UCSD-AML1 (cell line): Measurements from ENCODE around the gene RPL7L1.
"Not testable (repeated sequence)": the region's sequence is repeated elsewhere in the genome, so short reads cannot be mapped to it uniquely, and the experiment has no call there.

ENCODE experiments used
- DNase-seq: peaks from one replicate; lab custom pipeline; 2025; ENCODE audit not compliant: unreplicated experiment; lab: John Stamatoyannopoulos, UW

Gene RPL7L1

GRCh38 chr6:42890311-42891198 is 11.1 kb downstream of the RPL7L1 start:
- DNase-seq: peak; percentile 88

- no peak for DNase-seq
Measured at GRCh38 chr6:42891199-42891722, 11.8 kb downstream of the RPL7L1 start.

- DNase-seq: peak; percentile 34
Measured at GRCh38 chr6:42894041-42894828, 14.8 kb downstream of the RPL7L1 start.

- DNase-seq: no peak
Measured at GRCh38 chr6:42896178-42896719, 16.8 kb downstream of the RPL7L1 start.

GRCh38 chr6:42898891-42899361 is 19.5 kb downstream of the RPL7L1 start:
- peak; percentile 29 for DNase-seq

GRCh38 chr6:42899871-42900270 is 20.5 kb downstream of the RPL7L1 start:
- DNase-seq: no peak

- peak; percentile 57 for DNase-seq
Measured at GRCh38 chr6:42901538-42901957, 22.1 kb downstream of the RPL7L1 start.

GRCh38 chr6:42902429-42903263 is 23.2 kb downstream of the RPL7L1 start:
- DNase-seq: not testable (repeated sequence)

GRCh38 chr6:42904467-42904866 is 25.1 kb downstream of the RPL7L1 start:
- no peak for DNase-seq

GRCh38 chr6:42907336-42907735 is 27.9 kb downstream of the RPL7L1 start:
- no peak for DNase-seq

- DNase-seq: no peak
Measured at GRCh38 chr6:42909835-42910234, 30.4 kb downstream of the RPL7L1 start.

GRCh38 chr6:42911171-42912021 is 32.0 kb downstream of the RPL7L1 start:
- DNase-seq: no peak

- DNase-seq: no peak
Measured at GRCh38 chr6:42914546-42914945, 35.1 kb downstream of the RPL7L1 start.

GRCh38 chr6:42915732-42916131 is 36.3 kb downstream of the RPL7L1 start, which contains the start of gene PTCRA:
PTCRA (plus strand) TSS chr6:42916053; CDS start chr6:42916070, 17 bp downstream.
- no peak for DNase-seq

GRCh38 chr6:42916288-42916687 is 36.9 kb downstream of the RPL7L1 start:
- no peak for DNase-seq

GRCh38 chr6:42921801-42922200 is 42.4 kb downstream of the RPL7L1 start:
- no peak for DNase-seq

GRCh38 chr6:42923666-42924065 is 44.2 kb downstream of the RPL7L1 start:
- DNase-seq: no peak

- DNase-seq: no peak
Measured at GRCh38 chr6:42925248-42925857, 45.9 kb downstream of the RPL7L1 start.
